Measurements from ENCODE around the gene DUSP22. TPM values are rescaled to one million over a fixed set of nuclear protein-coding genes. Genes with fewer than 3 reads are reported as not detected.

The DUSP22 gene
- total RNA-seq, 1 experiment from 2014 or later = 25.0 TPM

DNA sequence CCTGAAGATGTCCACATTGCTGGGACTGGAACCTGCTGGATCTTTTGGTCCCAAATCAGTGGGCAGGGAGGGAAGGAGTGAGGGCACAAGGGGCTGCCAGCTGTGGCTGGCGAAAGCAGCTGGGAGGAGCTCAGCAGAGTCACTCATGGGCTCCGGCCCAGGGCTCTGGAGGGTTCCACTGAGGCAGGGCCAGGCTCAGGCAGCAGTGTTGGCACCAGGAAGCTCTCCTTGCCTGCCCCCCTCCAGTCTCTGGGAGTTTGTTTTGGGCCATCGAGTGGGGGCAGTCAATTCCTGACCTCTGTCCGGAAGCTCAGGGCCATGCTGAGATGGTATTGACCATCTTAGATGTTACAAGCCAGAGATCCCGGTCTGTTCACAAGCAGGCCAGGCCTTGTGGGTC lies 60.2 kb downstream of the DUSP22 start:
- Histone ChIP-seq H4K20me1 (ENCODE audit: control insufficient read depth, insufficient read depth, insufficient read length) (no peaks in the 10 kb centered on the region), H4K91ac (ENCODE audit: insufficient read length, low read depth, low read length) (no peak overlapping the region), H3K9ac (ENCODE audit: extremely low read depth, insufficient read length, low read length) (no peak overlapping the region), H3K23ac (ENCODE audit: insufficient read length, low read depth, low read length) (no peak overlapping the region), H3K9me3 (ENCODE audit: control insufficient read depth, low read depth, low read length) (peaks cover 80% of the 10 kb centered on the region), H2BK12ac (ENCODE audit: insufficient read length, low read depth, low read length) (no peak overlapping the region), H3K23me2 (ENCODE audit: insufficient read length, low read depth, low read length, poor library complexity, severe bottlenecking) (no peaks in the 10 kb centered on the region), H3K56ac (ENCODE audit: insufficient read length, low read depth, low read length) (no peak overlapping the region), H4K8ac (replicated peaks; ENCODE audit: insufficient read length, low read depth, low read length) (no peak overlapping the region), H2AK5ac (ENCODE audit: insufficient read length, low read length) (no peak overlapping the region), H3K79me2 (ENCODE audit: insufficient read depth, low read length) (no peaks in the 10 kb centered on the region), H4K5ac (ENCODE audit: insufficient read length, low read depth, low read length) (no peak overlapping the region), H3K4ac (ENCODE audit: low read depth, low read length) (no peak overlapping the region), H3T11ph (ENCODE audit: low read length) (no peak overlapping the region), H2BK15ac (ENCODE audit: low read depth, low read length) (no peak overlapping the region), H2BK120ac (ENCODE audit: low read depth, low read length, poor library complexity, severe bottlenecking) (no peak overlapping the region), H3K79me1 (ENCODE audit: insufficient read depth, low read depth, low read length, poor library complexity, severe bottlenecking) (no peaks in the 10 kb centered on the region), H3K27ac (ENCODE audit: insufficient read length, low read depth, low read length) (no peak overlapping the region), H3K14ac (ENCODE audit: insufficient read depth, low read length) (no peak overlapping the region), H3K27me3 (ENCODE audit: insufficient read depth, low read length) (no peaks in the 10 kb centered on the region), H3K4me2 (ENCODE audit: insufficient read depth, insufficient read length, low read length) (no peak overlapping the region), H2AFZ (ENCODE audit: low read length) (no peak overlapping the region), H2BK20ac (ENCODE audit: low read depth, low read length, poor library complexity, severe bottlenecking) (no peak overlapping the region), H2BK5ac (ENCODE audit: insufficient read length, low read length) (no peak overlapping the region), H3K4me1 (ENCODE audit: insufficient read depth, low read length) (no peaks in the 10 kb centered on the region), H3K18ac (ENCODE audit: insufficient read length, low read depth, low read length) (no peak overlapping the region)
- peaks cover 8 to 10% of the 10 kb centered on the region in 2 experiments; a peak in 3 of 4 replicates for H3K4me1 Mint-ChIP-seq
- H3K27me3 Mint-ChIP-seq (ENCODE audit: low read depth) = peaks cover 2% of the 10 kb centered on the region
- peaks cover 90 to 97% of the 10 kb centered on the region in 2 experiments for H3K9me3 Mint-ChIP-seq
- no CpG with 5 or more reads among the region's 5 CpGs for WGBS (ENCODE audit: extremely low coverage, insufficient read length, low lambda C conversion rate)
- no peak for TF ChIP-seq CTCF (conservative IDR thresholded peaks at IDR 0.05)
- no peak for DNase-seq
- peaks cover 12 to 25% (median 17%) of the 10 kb centered on the region in 3 experiments for H3K36me3 Mint-ChIP-seq (ENCODE audit: insufficient read depth in 1 of 3, low read depth in 3 of 3)
- no peak overlapping the region for H3K4me3 Mint-ChIP-seq
- H3K27ac Mint-ChIP-seq = no peak overlapping the region

Data from H9 (cell line).